Endothelial cell of umbilical vein (primary cell): ENCODE measurements around the gene SLC10A7. TPM values are rescaled to one million over a fixed set of nuclear protein-coding genes. Genes with fewer than 3 reads are reported as not detected.

Experiments used
- BruUV-seq: library from RNA; stranded (reverse); fragments of 400-500 nt; replicated peaks from 2 replicates; lab custom pipeline; 2021; lab: Mats Ljungman, UMichigan
- CTCF ChIA-PET: fragments of 300-600, 350-600 bp; sonication (Branson Sonifier 250); formaldehyde crosslinking; loops from one replicate; lab custom pipeline; 2021; ENCODE audit warnings: antibody characterized with exemption, inconsistent platforms; lab: Charles Lee
- POLR2A ChIA-PET: fragments of 300-600, 350-600 bp; sonication (Branson Sonifier 250); formaldehyde crosslinking; loops from one replicate; lab custom pipeline; 2021; ENCODE audit warnings: antibody characterized with exemption, inconsistent platforms; lab: Charles Lee
- DNase-seq: peaks from one replicate; pipeline ENCODE4 v3.0.0-alpha.2; 2011; ENCODE audit warnings: low read depth, low spot score
- FAIRE-seq: peaks from 2 replicates; lab custom pipeline; 2011; peaks lifted over from hg19 to GRCh38; lab: Jason Lieb, UNC
- H2AFZ ChIP-seq: 2 replicates; pipeline ENCODE4 v1.6.0; 2012; ENCODE audit warnings: low read depth, low read length, control low read depth, inconsistent platforms
- H3K27ac ChIP-seq: 2 replicates; pipeline ENCODE4 v1.5.1; 2011; ENCODE audit warnings: low read depth, mild to moderate bottlenecking, control low read depth, low read length, moderate library complexity; ENCODE audit not compliant: insufficient read depth
- H3K27me3 ChIP-seq, 2 experiments: 2 replicates each; pipeline versions ENCODE4 v1.6.0 to v1.6.1; 2011; ENCODE audit warnings: low read length in 2 of 2, mixed read lengths in 1 of 2; ENCODE audit not compliant: control insufficient read depth in 2 of 2, insufficient read depth in 2 of 2
- H3K36me3 ChIP-seq, 2 experiments: 2 replicates in 1 of 2; 3 replicates in 1 of 2; pipeline ENCODE4 v1.5.1; 2011; ENCODE audit warnings: low read length in 2 of 2, mild to moderate bottlenecking in 1 of 2, moderate library complexity in 1 of 2; ENCODE audit not compliant: control insufficient read depth in 2 of 2, insufficient read depth in 2 of 2; ENCODE audit errors: extremely low read depth in 1 of 2
- H3K4me1 ChIP-seq: 3 replicates; pipeline ENCODE4 v1.5.1; 2011; ENCODE audit warnings: mild to moderate bottlenecking, low read length; ENCODE audit not compliant: control insufficient read depth, insufficient read depth; ENCODE audit errors: extremely low read depth
- H3K4me2 ChIP-seq: 2 replicates; pipeline ENCODE4 v1.6.1; 2011; ENCODE audit warnings: low read length, control low read depth, mixed read lengths; ENCODE audit not compliant: insufficient read depth
- H3K4me3 ChIP-seq, 3 experiments: fragments of 200-600 bp in 1 of 3; sonication (generic), shearing (Covaris generic) in 1 of 3; replicated peaks in 1 of 3; 2 replicates each; pipeline ENCODE4 v1.5.1; 2011 to 2016; ENCODE audit warnings: control low read depth in 3 of 3, low read length in 3 of 3, mild to moderate bottlenecking in 2 of 3, inconsistent platforms in 1 of 3, low read depth in 1 of 3, moderate library complexity in 1 of 3; ENCODE audit not compliant: insufficient read depth in 1 of 3
- H3K79me2 ChIP-seq: 2 replicates; pipeline ENCODE4 v1.6.0; 2012; ENCODE audit warnings: low read length, inconsistent platforms; ENCODE audit not compliant: control insufficient read depth, insufficient read depth
- H3K9ac ChIP-seq: replicated peaks from 2 replicates; pipeline ENCODE3; 2011; ENCODE audit warnings: low read length, control low read depth; ENCODE audit not compliant: insufficient read depth; ENCODE audit errors: extremely low read depth
- H3K9me1 ChIP-seq: replicated peaks from 3 replicates; pipeline ENCODE4 v1.6.0; 2011; ENCODE audit warnings: mild to moderate bottlenecking, low read length; ENCODE audit not compliant: control insufficient read depth, insufficient read depth; ENCODE audit errors: extremely low read depth
- H3K9me3 ChIP-seq: replicated peaks from 2 replicates; pipeline ENCODE4 v1.5.1; 2012; ENCODE audit warnings: low read length, inconsistent platforms; ENCODE audit not compliant: control insufficient read depth, insufficient read depth
- H4K20me1 ChIP-seq: replicated peaks from 2 replicates; pipeline ENCODE3; 2011; ENCODE audit warnings: mild to moderate bottlenecking, low read length; ENCODE audit not compliant: control insufficient read depth, insufficient read depth; ENCODE audit errors: extremely low read depth
- CTCF ChIP-seq, 2 donors: IDR thresholded peaks; 1 replicate in 1 of 2; 2 replicates in 1 of 2; pipeline ENCODE4 v1.5.1; 2011; ENCODE audit warnings: low read length in 2 of 2, mild to moderate bottlenecking in 2 of 2, moderate library complexity in 2 of 2, control low read depth in 1 of 2, inconsistent platforms in 1 of 2, low read depth in 1 of 2; ENCODE audit not compliant: insufficient read depth in 1 of 2; ENCODE audit errors: extremely low read depth in 1 of 2
- FOS ChIP-seq: IDR thresholded peaks from 2 replicates; pipeline ENCODE4 v1.6.1; 2011; ENCODE audit warnings: mild to moderate bottlenecking, low read length, moderate library complexity, borderline replicate concordance; ENCODE audit not compliant: insufficient read depth
- GATA2 ChIP-seq: IDR thresholded peaks from 2 replicates; pipeline ENCODE4 v1.7.0; 2011; ENCODE audit warnings: low read depth, mild to moderate bottlenecking, moderate library complexity, mixed read lengths, low read length; ENCODE audit not compliant: insufficient read length, insufficient read depth
- JUN ChIP-seq: IDR thresholded peaks from 2 replicates; pipeline ENCODE4 v1.6.1; 2011; ENCODE audit warnings: borderline replicate concordance, low read depth; ENCODE audit not compliant: insufficient read length, insufficient read depth
- MAX ChIP-seq: IDR thresholded peaks from 2 replicates; pipeline ENCODE4 v1.6.1; 2011; ENCODE audit not compliant: insufficient read depth, insufficient read length
- POLR2A ChIP-seq: IDR thresholded peaks from 2 replicates; pipeline ENCODE4 v1.6.1; 2012; ENCODE audit warnings: low read depth, mild to moderate bottlenecking, control low read depth, low read length
- dilution Hi-C: fragments of 300-500 bp; cut with MboI; formaldehyde crosslinking; loops from one replicate; pipeline ENCODE4 v1.15.0; 2019; ENCODE audit warnings: low sequenced_read_pairs; ENCODE audit not compliant: extremely low pct_ligation_motif_present
- intact Hi-C: fragments of 100-400 bp; cut with micrococcal nuclease; formaldehyde crosslinking; loops from one replicate; pipeline ENCODE4 v1.10.0; 2022
- polyA plus RNA-seq, 4 experiments: library from polyadenylated mRNA; depleted of rRNA in 3 of 4; stranded (reverse) in 3 of 4; unstranded in 1 of 4; fragments of >200 nt; gene quantifications; 2 replicates each; pipeline versions ENCODE4 v1.2.1 to v1.2.3, GENCODE V29; 2011 to 2012; ENCODE audit warnings: missing spikeins in 1 of 4
- total RNA-seq: library from RNA; stranded (reverse); gene quantifications from 2 replicates; pipeline ENCODE4 v1.2.3, GENCODE V29; 2021

SLC10A7 gene
- total and polyA plus RNA-seq, 2 donors (not counting 3 experiments of a cell fraction or from before 2014, with no cell fraction given) = 13.6 to 20.4 TPM

- ChIA-PET POLR2A (no interaction called here), CTCF (interaction anchor here (0.8 kb wide), 1 partner anchor 1041 kb away, joined by 3 read pairs; no protein-coding TSS in a partner anchor)
- Histone ChIP-seq H3K4me2 (no peak overlapping the region), H3K9ac (no peak overlapping the region), H3K27ac (no peak overlapping the region), H3K27me3 (peaks cover 2 to 4% of the 10 kb centered on the region in 2 experiments), H3K79me2 (no peaks in the 10 kb centered on the region), H3K4me3 (no peak overlapping the region), H2AFZ (no peak overlapping the region), H3K9me3 (no peaks in the 10 kb centered on the region), H3K4me1 (no peaks in the 10 kb centered on the region), H4K20me1 (no peaks in the 10 kb centered on the region), H3K9me1 (no peaks in the 10 kb centered on the region), H3K36me3 (no peaks in the 10 kb centered on the region)
- TF ChIP-seq GATA2 = no peak
- TF ChIP-seq FOS = no peak
- TF ChIP-seq MAX = no peak
- no peak for TF ChIP-seq POLR2A
- no peak for TF ChIP-seq JUN
- intact Hi-C loops = loop anchor here (5.0 kb wide), 1 partner anchor 369 kb away; no protein-coding TSS in a partner anchor
- no peak for FAIRE-seq
- dilution Hi-C loops = no loop called here
- no peak for DNase-seq
- no TSS peak for BruUV-seq
Observed at GRCh38 chr4:146548443-146548842, 26.7 kb upstream of the SLC10A7 start.

- Histone ChIP-seq H3K4me2 (no peak overlapping the region), H3K9me1 (no peaks in the 10 kb centered on the region), H3K4me1 (no peaks in the 10 kb centered on the region), H4K20me1 (no peaks in the 10 kb centered on the region), H2AFZ (no peak overlapping the region), H3K4me3 (no peak overlapping the region), H3K36me3 (no peaks in the 10 kb centered on the region), H3K27ac (no peak overlapping the region), H3K9ac (no peak overlapping the region), H3K9me3 (no peaks in the 10 kb centered on the region), H3K79me2 (no peaks in the 10 kb centered on the region), H3K27me3 (peaks cover 2 to 6% of the 10 kb centered on the region in 2 experiments)
- ChIA-PET POLR2A (no interaction called here), CTCF (interaction anchor here (0.9 to 2.8 kb wide), 6 partner anchors 17 to 206 kb away, joined by 3 to 10 read pairs (median 3); no protein-coding TSS in a partner anchor)
- dilution Hi-C loops (no loop called here), intact Hi-C loops (loop anchor here (5.0 kb wide), 1 partner anchor 372 kb away; no protein-coding TSS in a partner anchor)
- no peak for FAIRE-seq
- BruUV-seq = no TSS peak
- TF ChIP-seq CTCF (IDR thresholded peaks at IDR 0.05; ENCODE audit: extremely low read depth in 1 of 2, insufficient read depth in 1 of 2, low read depth in 1 of 2, low read length in 2 of 2) (peak; percentile 18 to 33), FOS (no peak)
- peak; percentile 9 for DNase-seq
Observed at GRCh38 chr4:146545102-146545501, 23.4 kb upstream of the SLC10A7 start.
